Measurements from ENCODE around the gene GAD1.

Gene GAD1

DNA sequence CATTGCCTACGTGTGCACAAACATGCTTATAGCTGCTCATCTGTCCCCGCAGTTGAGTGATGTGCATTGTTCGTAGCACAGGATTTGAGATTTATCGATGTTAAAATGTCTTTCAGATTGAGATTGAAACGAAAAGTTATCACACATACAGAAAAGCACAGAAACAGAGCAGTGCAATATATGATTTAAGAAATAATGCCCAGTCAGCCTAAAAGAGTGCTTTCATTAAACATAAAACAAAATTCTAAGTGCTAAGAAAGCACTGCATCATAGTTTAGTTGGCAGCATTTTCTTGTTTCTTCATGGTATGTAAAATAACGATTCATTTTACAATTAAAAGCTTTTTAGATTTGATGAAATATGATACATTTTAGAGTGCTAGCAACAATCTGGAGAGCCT is 80.4 kb downstream of the GAD1 start:
- DNase-seq, result no peak

DNA sequence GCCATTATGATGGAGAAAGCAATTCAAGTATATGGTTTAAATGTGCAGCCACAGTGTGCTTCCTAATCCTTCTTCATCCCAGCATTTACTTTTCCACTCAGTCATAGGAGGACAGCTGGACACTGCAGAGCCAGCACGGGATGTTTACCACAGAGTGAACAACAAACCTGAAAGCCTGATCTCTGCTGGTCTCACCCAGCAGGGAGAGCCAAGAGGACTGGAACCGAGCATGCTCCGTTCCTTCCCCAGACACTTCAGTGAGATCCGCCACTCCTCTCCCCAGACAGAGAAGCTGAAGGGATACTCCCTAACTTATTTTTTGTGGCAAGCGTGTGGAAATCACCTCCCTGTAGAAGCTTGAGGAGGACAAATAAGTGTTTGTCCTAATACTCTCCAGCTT is 89.2 kb downstream of the GAD1 start:
- no peak for DNase-seq
